PC-3 (cell line): Measurements from ENCODE around the gene RAD51D.

Source experiments
- EZH2 ChIP-seq: fragments of 300-600 bp; sonication (generic); IDR thresholded peaks from one replicate; pipeline ENCODE4 v1.6.1; 2017; ENCODE audit warnings: antibody characterized with exemption, mild to moderate bottlenecking, low read length; ENCODE audit not compliant: unreplicated experiment
- TF ChIP-seq, protein P1 (sequence below): fragments of 300-600 bp; sonication (generic); conservative IDR thresholded peaks from 2 replicates; pipeline ENCODE4 v1.5.1; 2017; ENCODE audit warnings: antibody characterized with exemption, low read depth, mild to moderate bottlenecking, low read length

DNA sequence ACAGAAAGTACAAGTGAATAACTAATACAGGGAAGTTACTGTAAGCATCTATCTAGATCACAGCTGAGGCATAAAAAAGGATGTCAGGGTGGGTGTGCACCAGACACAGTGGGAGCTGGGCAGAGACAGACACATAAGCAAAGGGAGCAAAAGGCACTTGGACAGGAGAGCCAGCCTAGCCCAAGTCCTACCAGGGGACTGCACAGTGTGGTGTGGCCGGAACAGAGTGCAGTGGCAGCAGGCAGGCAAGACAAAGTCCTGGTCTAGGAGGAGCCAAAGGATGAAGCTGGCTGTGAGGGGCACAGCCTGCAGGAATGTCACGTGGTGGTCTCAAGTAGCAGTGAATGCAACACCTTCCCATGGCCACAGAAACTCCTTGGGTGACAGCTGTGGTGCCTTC, 21.9 kb downstream of the RAD51D start:
- TF ChIP-seq EZH2: no peak
- TF ChIP-seq, protein P1, sequence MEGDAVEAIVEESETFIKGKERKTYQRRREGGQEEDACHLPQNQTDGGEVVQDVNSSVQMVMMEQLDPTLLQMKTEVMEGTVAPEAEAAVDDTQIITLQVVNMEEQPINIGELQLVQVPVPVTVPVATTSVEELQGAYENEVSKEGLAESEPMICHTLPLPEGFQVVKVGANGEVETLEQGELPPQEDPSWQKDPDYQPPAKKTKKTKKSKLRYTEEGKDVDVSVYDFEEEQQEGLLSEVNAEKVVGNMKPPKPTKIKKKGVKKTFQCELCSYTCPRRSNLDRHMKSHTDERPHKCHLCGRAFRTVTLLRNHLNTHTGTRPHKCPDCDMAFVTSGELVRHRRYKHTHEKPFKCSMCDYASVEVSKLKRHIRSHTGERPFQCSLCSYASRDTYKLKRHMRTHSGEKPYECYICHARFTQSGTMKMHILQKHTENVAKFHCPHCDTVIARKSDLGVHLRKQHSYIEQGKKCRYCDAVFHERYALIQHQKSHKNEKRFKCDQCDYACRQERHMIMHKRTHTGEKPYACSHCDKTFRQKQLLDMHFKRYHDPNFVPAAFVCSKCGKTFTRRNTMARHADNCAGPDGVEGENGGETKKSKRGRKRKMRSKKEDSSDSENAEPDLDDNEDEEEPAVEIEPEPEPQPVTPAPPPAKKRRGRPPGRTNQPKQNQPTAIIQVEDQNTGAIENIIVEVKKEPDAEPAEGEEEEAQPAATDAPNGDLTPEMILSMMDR: no peak
